ENCODE results near the gene CCR5AS.

- TF ChIP-seq CTCF (IDR thresholded peaks at IDR 0.05), result no peak
- TF ChIP-seq POLR2A (IDR thresholded peaks at IDR 0.05), result no peak
Observed at GRCh38 chr3:46334741-46335478, 72.0 kb downstream of the CCR5AS start.

Data from uterus (tissue), 2 donors.